Esophagus muscularis mucosa (tissue), 4 donors: ENCODE data around the gene MST1R. TPM values are rescaled to one million over a fixed set of nuclear protein-coding genes. Genes with fewer than 3 reads are reported as not detected.

Source experiments
- DNase-seq: peaks from one replicate; pipeline ENCODE4 v3.0.0-alpha.2; 2017; ENCODE audit errors: extremely low spot score
- H3K27ac ChIP-seq, 4 donors: fragments of 200-600 bp; sonication (generic); replicated peaks in 1 of 4; 1 replicate in 3 of 4; 2 replicates in 1 of 4; pipeline ENCODE4 v1.5.1; 2016 to 2019; ENCODE audit warnings: mild to moderate bottlenecking in 1 of 4
- H3K27me3 ChIP-seq, 4 donors: fragments of 200-600 bp; sonication (generic); one replicate each; pipeline versions ENCODE4 v1.5.1 to v1.6.0; 2016 to 2019
- H3K36me3 ChIP-seq, 4 donors: fragments of 200-600 bp; sonication (generic); one replicate each; pipeline ENCODE4 v1.5.1; 2016 to 2019
- H3K4me1 ChIP-seq, 4 donors: fragments of 200-600 bp; sonication (generic); one replicate each; pipeline ENCODE4 v1.5.1; 2016 to 2019
- H3K4me3 ChIP-seq, 4 donors: fragments of 200-600 bp; sonication (generic); 1 replicate in 2 of 4; 2 replicates in 2 of 4; pipeline ENCODE4 v1.5.1; 2016 to 2019; ENCODE audit warnings: mild to moderate bottlenecking in 4 of 4, moderate library complexity in 1 of 4
- H3K9me3 ChIP-seq, 4 donors: fragments of 200-600 bp; sonication (generic); 1 replicate in 3 of 4; 2 replicates in 1 of 4; pipeline ENCODE4 v1.5.1; 2016 to 2019
- EP300 ChIP-seq: sonication (generic); formaldehyde crosslinking; IDR thresholded peaks from one replicate; pipeline ENCODE4 v1.6.1; 2017; ENCODE audit warnings: antibody characterized with exemption
- POLR2A ChIP-seq: fragments of 450-650 bp; IDR thresholded peaks from one replicate; pipeline ENCODE4 v1.6.1; 2017; ENCODE audit warnings: antibody characterized with exemption, moderate library complexity, mild to moderate bottlenecking, low read depth
- POLR2AphosphoS5 ChIP-seq, 2 donors: sonication (generic); formaldehyde crosslinking; IDR thresholded peaks; one replicate each; pipeline ENCODE4 v1.6.1; 2017; ENCODE audit warnings: antibody characterized with exemption in 2 of 2
- WGBS: methylation state at CpG from one replicate; pipeline ENCODE4 v1.1.5; 2018; 5-methylcytosine and 5-hydroxymethylcytosine counted together
- intact Hi-C: fragments of 100-400 bp; cut with DNase I; formaldehyde crosslinking; loops from one replicate; pipeline ENCODE4 v1.15.1; 2023
- total RNA-seq, 4 donors: library from RNA; depleted of rRNA; stranded (reverse); fragments of >200 nt; gene quantifications; one replicate each; pipeline versions ENCODE4 v1.1.0 to v1.2.1, GENCODE V29; 2016
- TF ChIP-seq, protein P1 (sequence below), 3 experiments: fragments of 200-600 bp in 2 of 3; fragments of 450-650 bp in 1 of 3; sonication (generic) in 2 of 3; IDR thresholded peaks; one replicate each; pipeline ENCODE4 v1.5.1; 2017 to 2019; ENCODE audit warnings: antibody characterized with exemption in 3 of 3, mild to moderate bottlenecking in 2 of 3, moderate library complexity in 1 of 3

MST1R gene
- 1 to 10 TPM; 1.7 to 6.6 (median 3.6) TPM for total RNA-seq

DNA sequence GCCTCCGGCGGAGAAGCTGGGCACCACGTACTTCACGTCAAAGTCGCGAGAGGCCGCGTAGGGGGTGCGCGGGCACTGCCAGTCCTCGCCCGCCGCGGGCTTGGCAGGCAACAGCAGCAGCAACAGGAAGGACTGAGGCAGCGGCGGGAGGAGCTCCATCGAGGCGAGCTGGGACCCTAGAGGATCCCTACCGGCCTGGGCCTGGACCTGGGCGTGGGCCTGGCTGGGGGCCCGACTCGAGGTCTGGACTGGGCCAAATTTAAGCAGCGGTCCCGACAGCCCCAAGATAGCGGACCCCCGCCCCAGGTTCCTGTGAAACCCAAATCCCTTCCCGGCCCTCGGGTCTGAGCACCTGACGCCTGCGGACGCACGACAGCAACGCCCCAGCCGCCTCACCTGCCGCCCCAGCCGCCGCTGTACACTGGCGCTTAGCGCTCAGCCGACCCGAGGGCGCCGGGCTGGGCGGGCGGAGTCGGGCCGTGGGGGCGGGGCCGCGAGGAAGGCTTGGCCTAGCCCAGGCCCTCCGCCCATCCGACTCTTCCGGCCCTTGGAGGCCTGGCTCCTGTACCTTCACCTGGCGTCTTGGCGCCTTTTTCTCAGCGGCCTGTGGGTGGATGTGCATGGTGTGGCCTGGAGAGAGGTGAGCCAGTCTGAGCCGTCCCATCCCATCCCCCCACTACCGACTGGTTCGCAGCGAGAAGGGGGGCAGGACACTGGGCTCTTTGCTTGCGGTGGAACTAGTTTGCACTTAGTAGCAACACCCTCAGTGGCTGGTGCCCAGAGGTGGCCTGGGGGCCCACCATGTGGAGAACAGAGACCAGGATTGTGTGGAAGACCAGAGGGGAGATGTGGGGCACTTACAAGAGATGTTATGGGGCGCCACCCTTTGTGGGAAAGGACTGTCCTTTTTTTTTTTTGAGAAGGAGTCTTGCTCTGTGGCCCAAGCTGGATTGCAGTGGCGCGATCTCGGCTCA lies at the start of gene MST1R:
MST1R (minus strand) TSS at position 423 of the 974 bp plus-strand sequence; CDS start at position 159, 264 bp downstream.
- Histone ChIP-seq H3K9me3 (no peaks in the 10 kb centered on the region), H3K27me3 (no peaks in the 10 kb centered on the region), H3K4me3 (peak within 1 kb of the TSS; percentile 50 to 59 (median 52)), H3K36me3 (peaks cover 0 to 4% (median 3%) of the 10 kb centered on the region in 4 donors), H3K27ac (peak within 1 kb of the TSS; percentile 25 to 61 (median 55)), H3K4me1 (peaks cover 28 to 60% (median 52%) of the 10 kb centered on the region in 4 donors)
- DNase-seq: no peak
- 25% methylated on average over 39 of the region's 65 CpGs for WGBS
- intact Hi-C loops: loop anchor here (5.0 kb wide), 1 partner anchor 61 kb away; no protein-coding TSS in a partner anchor
- TF ChIP-seq EP300: no peak
- peak; percentile 36 to 42 for TF ChIP-seq POLR2AphosphoS5 (IDR thresholded peaks at IDR 0.05)
- TF ChIP-seq POLR2A: no peak
- TF ChIP-seq, protein P1, sequence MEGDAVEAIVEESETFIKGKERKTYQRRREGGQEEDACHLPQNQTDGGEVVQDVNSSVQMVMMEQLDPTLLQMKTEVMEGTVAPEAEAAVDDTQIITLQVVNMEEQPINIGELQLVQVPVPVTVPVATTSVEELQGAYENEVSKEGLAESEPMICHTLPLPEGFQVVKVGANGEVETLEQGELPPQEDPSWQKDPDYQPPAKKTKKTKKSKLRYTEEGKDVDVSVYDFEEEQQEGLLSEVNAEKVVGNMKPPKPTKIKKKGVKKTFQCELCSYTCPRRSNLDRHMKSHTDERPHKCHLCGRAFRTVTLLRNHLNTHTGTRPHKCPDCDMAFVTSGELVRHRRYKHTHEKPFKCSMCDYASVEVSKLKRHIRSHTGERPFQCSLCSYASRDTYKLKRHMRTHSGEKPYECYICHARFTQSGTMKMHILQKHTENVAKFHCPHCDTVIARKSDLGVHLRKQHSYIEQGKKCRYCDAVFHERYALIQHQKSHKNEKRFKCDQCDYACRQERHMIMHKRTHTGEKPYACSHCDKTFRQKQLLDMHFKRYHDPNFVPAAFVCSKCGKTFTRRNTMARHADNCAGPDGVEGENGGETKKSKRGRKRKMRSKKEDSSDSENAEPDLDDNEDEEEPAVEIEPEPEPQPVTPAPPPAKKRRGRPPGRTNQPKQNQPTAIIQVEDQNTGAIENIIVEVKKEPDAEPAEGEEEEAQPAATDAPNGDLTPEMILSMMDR (IDR thresholded peaks at IDR 0.05): no peak

DNA sequence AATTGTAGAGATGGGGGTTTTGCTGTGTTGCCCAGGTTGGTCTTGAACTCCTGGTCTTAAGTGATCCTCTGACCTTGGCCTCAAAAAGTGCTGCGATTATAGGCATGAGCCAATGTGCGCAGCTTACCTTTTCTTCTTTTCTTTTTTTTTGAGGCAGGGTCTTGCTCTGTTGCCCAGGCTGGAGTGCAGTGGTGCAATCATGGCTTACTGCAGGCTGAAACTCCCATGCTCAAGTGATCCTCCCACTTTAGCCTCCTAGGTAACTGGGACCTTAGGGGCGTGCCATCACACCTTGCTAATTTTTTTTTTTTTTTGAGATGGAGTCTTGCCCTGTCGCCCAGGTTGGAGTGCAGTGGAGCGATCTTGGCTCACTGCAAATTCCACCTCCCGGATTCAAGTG lies 49.3 kb upstream of the MST1R start:
- Histone ChIP-seq H3K9me3 (no peaks in the 10 kb centered on the region), H3K4me1 (peaks cover 8 to 48% (median 31%) of the 10 kb centered on the region in 4 donors), H3K27ac (no peak overlapping the region), H3K27me3 (no peaks in the 10 kb centered on the region), H3K4me3 (no peak overlapping the region), H3K36me3 (peaks cover 0 to 5% (median 0%) of the 10 kb centered on the region in 4 donors)
- intact Hi-C loops: no loop called here
- no peak for DNase-seq
- TF ChIP-seq EP300 (no peak), POLR2A (no peak), POLR2AphosphoS5 (IDR thresholded peaks at IDR 0.05) (no peak)
- TF ChIP-seq, protein P1 (IDR thresholded peaks at IDR 0.05): no peak
- 99% methylated on average over 6 of the region's 6 CpGs for WGBS

DNA sequence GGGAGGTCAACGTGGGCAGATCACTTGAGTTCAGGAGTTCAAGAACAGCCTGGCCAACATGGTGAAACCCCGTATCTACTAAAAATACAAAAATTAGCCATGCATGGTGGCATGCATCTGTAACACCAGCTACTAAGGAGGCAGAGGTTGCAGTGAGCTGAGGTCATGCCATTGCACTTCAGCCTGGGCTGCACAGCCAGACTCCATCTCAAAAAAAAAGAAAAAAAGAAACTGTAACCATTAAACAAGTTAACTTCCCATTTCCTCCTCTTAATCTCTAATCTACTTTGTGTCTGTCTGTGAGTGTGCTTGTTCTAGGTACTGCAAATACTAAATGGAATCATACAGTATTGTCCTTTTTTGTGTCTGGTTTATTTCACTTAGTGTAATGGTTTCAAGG lies 39.0 kb upstream of the MST1R start:
- H3K4me3 ChIP-seq: no peak overlapping the region
- no peak for DNase-seq
- peaks cover 23 to 36% (median 32%) of the 10 kb centered on the region in 4 donors for H3K4me1 ChIP-seq
- TF ChIP-seq POLR2AphosphoS5 (IDR thresholded peaks at IDR 0.05) (no peak), EP300 (no peak)
- TF ChIP-seq, protein P1 (IDR thresholded peaks at IDR 0.05): no peak
- H3K9me3 ChIP-seq: no peaks in the 10 kb centered on the region
- 73% methylated on average over 2 of the region's 2 CpGs for WGBS
- H3K36me3 ChIP-seq: peaks cover 0 to 7% (median 4%) of the 10 kb centered on the region in 4 donors
- no peak overlapping the region for H3K27ac ChIP-seq
- no peaks in the 10 kb centered on the region for H3K27me3 ChIP-seq
- intact Hi-C loops: no loop called here

- intact Hi-C loops: no loop called here
- no peak for TF ChIP-seq EP300
- TF ChIP-seq POLR2AphosphoS5 (IDR thresholded peaks at IDR 0.05): no peak
- TF ChIP-seq, protein P1 (IDR thresholded peaks at IDR 0.05): no peak
- no peak for TF ChIP-seq POLR2A
- DNase-seq: no peak
- peak overlapping the region; percentile 75 to 91 (median 88) for H3K4me3 ChIP-seq
- H3K27me3 ChIP-seq: no peaks in the 10 kb centered on the region
- H3K36me3 ChIP-seq: peaks cover 0 to 3% (median under 1%) of the 10 kb centered on the region in 4 donors
- peaks cover 23 to 34% (median 27%) of the 10 kb centered on the region in 4 donors for H3K4me1 ChIP-seq
- peak overlapping the region; percentile 95 to 98 (median 96) for H3K27ac ChIP-seq
- H3K9me3 ChIP-seq: no peaks in the 10 kb centered on the region
- 6% methylated on average over 23 of the region's 23 CpGs for WGBS
These were observed 37.1 kb upstream of the MST1R start for GRCh38 chr3:49940667-49941249.
